Esophagus muscularis mucosa (tissue), 4 donors: ENCODE results near the gene VDR. TPM values are rescaled to one million over a fixed set of nuclear protein-coding genes. Genes with fewer than 3 reads are reported as not detected.

ENCODE experiments used
- DNase-seq: peaks from one replicate; pipeline ENCODE4 v3.0.0-alpha.2; 2017; ENCODE audit errors: extremely low spot score
- H3K27ac ChIP-seq, 4 donors: fragments of 200-600 bp; sonication (generic); replicated peaks in 1 of 4; 1 replicate in 3 of 4; 2 replicates in 1 of 4; pipeline ENCODE4 v1.5.1; 2016 to 2019; ENCODE audit warnings: mild to moderate bottlenecking in 1 of 4
- H3K27me3 ChIP-seq, 4 donors: fragments of 200-600 bp; sonication (generic); one replicate each; pipeline versions ENCODE4 v1.5.1 to v1.6.0; 2016 to 2019
- H3K36me3 ChIP-seq, 4 donors: fragments of 200-600 bp; sonication (generic); one replicate each; pipeline ENCODE4 v1.5.1; 2016 to 2019
- H3K4me1 ChIP-seq, 4 donors: fragments of 200-600 bp; sonication (generic); one replicate each; pipeline ENCODE4 v1.5.1; 2016 to 2019
- H3K4me3 ChIP-seq, 4 donors: fragments of 200-600 bp; sonication (generic); 1 replicate in 2 of 4; 2 replicates in 2 of 4; pipeline ENCODE4 v1.5.1; 2016 to 2019; ENCODE audit warnings: mild to moderate bottlenecking in 4 of 4, moderate library complexity in 1 of 4
- H3K9me3 ChIP-seq, 4 donors: fragments of 200-600 bp; sonication (generic); 1 replicate in 3 of 4; 2 replicates in 1 of 4; pipeline ENCODE4 v1.5.1; 2016 to 2019
- EP300 ChIP-seq: sonication (generic); formaldehyde crosslinking; IDR thresholded peaks from one replicate; pipeline ENCODE4 v1.6.1; 2017; ENCODE audit warnings: antibody characterized with exemption
- POLR2A ChIP-seq: fragments of 450-650 bp; IDR thresholded peaks from one replicate; pipeline ENCODE4 v1.6.1; 2017; ENCODE audit warnings: antibody characterized with exemption, moderate library complexity, mild to moderate bottlenecking, low read depth
- POLR2AphosphoS5 ChIP-seq, 2 donors: sonication (generic); formaldehyde crosslinking; IDR thresholded peaks; one replicate each; pipeline ENCODE4 v1.6.1; 2017; ENCODE audit warnings: antibody characterized with exemption in 2 of 2
- WGBS: methylation state at CpG from one replicate; pipeline ENCODE4 v1.1.5; 2018; 5-methylcytosine and 5-hydroxymethylcytosine counted together
- intact Hi-C: fragments of 100-400 bp; cut with DNase I; formaldehyde crosslinking; loops from one replicate; pipeline ENCODE4 v1.15.1; 2023
- total RNA-seq, 4 donors: library from RNA; depleted of rRNA; stranded (reverse); fragments of >200 nt; gene quantifications; one replicate each; pipeline versions ENCODE4 v1.1.0 to v1.2.1, GENCODE V29; 2016
- TF ChIP-seq, protein P1 (sequence below), 3 experiments: fragments of 200-600 bp in 2 of 3; fragments of 450-650 bp in 1 of 3; sonication (generic) in 2 of 3; IDR thresholded peaks; one replicate each; pipeline ENCODE4 v1.5.1; 2017 to 2019; ENCODE audit warnings: antibody characterized with exemption in 3 of 3, mild to moderate bottlenecking in 2 of 3, moderate library complexity in 1 of 3

VDR gene
- total RNA-seq, 4 donors from 2014 or later = 0.42 to 2.8 (median 2.1) TPM

DNA sequence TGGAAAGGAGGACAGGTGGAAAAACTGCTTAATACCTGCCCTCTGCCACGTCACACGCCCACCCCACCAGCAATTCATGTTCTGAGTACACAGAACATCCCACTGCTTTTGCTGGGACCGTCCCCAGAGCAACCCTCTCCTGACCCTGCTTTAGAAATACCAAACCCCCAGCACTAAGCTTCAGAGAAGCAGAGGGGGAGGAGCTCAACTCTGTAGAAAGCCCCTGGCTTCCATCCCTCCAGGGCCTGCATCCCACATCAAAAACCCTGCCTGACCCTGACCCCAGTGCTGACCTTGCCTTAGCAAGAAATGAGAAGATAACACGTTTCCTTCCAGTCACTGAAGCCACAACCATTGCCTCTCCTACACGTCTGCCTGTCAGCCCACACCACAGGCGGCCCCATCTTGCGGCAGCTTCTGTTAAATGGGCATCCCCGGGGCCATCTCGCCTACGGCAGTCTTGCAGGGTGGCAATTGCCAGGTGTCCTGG, 19.7 kb downstream of the VDR start:
- intact Hi-C loops = no loop called here
- Histone ChIP-seq H3K36me3 (no peaks in the 10 kb centered on the region), H3K9me3 (no peaks in the 10 kb centered on the region), H3K27me3 (no peaks in the 10 kb centered on the region), H3K4me1 (peaks cover 6 to 9% (median 7%) of the 10 kb centered on the region in 4 donors), H3K27ac (no peak overlapping the region), H3K4me3 (no peak overlapping the region)
- no peak for TF ChIP-seq POLR2AphosphoS5 (IDR thresholded peaks at IDR 0.05)
- TF ChIP-seq EP300 = no peak
- DNase-seq = no peak
- 88% methylated on average over 7 of the region's 10 CpGs for WGBS

DNA sequence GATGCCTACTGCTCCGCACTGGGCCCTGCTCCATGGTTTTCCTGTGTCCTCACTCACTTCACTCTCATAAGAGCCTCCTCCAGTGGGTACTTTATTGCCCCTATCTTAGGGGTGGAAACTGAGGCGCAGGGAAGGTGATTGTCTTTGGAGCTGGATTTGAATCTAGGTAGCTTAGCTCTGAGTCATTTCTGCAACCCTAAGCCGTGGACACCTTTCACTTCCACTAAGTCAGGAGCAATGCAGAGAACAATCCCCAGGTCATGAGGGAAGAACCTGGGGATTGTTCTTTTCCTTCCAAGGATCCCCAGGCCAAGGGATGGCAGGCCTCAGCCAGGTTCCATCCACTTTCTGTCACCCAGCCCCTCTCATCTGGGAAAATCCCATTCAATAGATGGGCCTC, 20.3 kb downstream of the VDR start:
- TF ChIP-seq, protein P1, sequence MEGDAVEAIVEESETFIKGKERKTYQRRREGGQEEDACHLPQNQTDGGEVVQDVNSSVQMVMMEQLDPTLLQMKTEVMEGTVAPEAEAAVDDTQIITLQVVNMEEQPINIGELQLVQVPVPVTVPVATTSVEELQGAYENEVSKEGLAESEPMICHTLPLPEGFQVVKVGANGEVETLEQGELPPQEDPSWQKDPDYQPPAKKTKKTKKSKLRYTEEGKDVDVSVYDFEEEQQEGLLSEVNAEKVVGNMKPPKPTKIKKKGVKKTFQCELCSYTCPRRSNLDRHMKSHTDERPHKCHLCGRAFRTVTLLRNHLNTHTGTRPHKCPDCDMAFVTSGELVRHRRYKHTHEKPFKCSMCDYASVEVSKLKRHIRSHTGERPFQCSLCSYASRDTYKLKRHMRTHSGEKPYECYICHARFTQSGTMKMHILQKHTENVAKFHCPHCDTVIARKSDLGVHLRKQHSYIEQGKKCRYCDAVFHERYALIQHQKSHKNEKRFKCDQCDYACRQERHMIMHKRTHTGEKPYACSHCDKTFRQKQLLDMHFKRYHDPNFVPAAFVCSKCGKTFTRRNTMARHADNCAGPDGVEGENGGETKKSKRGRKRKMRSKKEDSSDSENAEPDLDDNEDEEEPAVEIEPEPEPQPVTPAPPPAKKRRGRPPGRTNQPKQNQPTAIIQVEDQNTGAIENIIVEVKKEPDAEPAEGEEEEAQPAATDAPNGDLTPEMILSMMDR (IDR thresholded peaks at IDR 0.05) = no peak
- TF ChIP-seq EP300 (no peak), POLR2A (no peak), POLR2AphosphoS5 (IDR thresholded peaks at IDR 0.05) (no peak)
- H3K4me3 ChIP-seq = no peak overlapping the region
- no peak overlapping the region for H3K27ac ChIP-seq
- no peaks in the 10 kb centered on the region for H3K36me3 ChIP-seq
- 42% methylated on average over 2 of the region's 3 CpGs for WGBS
- H3K4me1 ChIP-seq = peaks cover 6 to 9% (median 7%) of the 10 kb centered on the region in 4 donors
- no peak for DNase-seq
- intact Hi-C loops = no loop called here
- no peaks in the 10 kb centered on the region for H3K27me3 ChIP-seq
- no peaks in the 10 kb centered on the region for H3K9me3 ChIP-seq

DNA sequence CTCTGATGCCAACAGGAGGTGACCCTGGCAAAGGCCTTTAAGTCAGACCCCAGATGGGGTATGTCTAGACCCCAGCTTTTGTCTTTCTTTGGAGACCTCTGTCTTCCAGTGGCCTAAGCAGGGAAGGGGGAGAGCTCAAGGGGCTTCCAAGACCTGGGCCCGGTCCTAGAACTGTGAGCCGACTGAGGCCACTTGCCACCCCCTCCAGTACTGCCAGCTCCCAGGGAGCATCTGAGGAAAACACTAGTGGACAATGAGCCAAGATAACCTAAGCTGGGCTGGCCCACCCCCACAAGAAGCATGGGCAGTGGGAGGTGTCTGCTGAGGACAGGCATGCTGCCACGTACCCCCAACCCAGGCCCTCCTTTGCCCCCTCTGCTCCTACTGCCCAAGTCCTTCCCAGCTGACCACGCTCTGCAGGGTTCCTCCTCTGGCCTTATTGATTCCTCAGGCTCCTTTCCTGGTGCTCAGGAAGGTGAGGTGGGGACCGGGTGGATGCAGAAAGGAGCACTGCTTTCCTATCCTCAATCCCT, 21.1 kb downstream of the VDR start:
- no peak overlapping the region for H3K27ac ChIP-seq
- H3K4me3 ChIP-seq = no peak overlapping the region
- intact Hi-C loops = no loop called here
- no peak for DNase-seq
- H3K27me3 ChIP-seq = no peaks in the 10 kb centered on the region
- H3K9me3 ChIP-seq = no peaks in the 10 kb centered on the region
- 93% methylated on average over 5 of the region's 5 CpGs for WGBS
- H3K36me3 ChIP-seq = no peaks in the 10 kb centered on the region
- TF ChIP-seq EP300 (no peak), POLR2AphosphoS5 (IDR thresholded peaks at IDR 0.05) (no peak), POLR2A (no peak)
- TF ChIP-seq, protein P1 (IDR thresholded peaks at IDR 0.05) = no peak
- H3K4me1 ChIP-seq = peaks cover 6 to 9% (median 7%) of the 10 kb centered on the region in 4 donors

DNA sequence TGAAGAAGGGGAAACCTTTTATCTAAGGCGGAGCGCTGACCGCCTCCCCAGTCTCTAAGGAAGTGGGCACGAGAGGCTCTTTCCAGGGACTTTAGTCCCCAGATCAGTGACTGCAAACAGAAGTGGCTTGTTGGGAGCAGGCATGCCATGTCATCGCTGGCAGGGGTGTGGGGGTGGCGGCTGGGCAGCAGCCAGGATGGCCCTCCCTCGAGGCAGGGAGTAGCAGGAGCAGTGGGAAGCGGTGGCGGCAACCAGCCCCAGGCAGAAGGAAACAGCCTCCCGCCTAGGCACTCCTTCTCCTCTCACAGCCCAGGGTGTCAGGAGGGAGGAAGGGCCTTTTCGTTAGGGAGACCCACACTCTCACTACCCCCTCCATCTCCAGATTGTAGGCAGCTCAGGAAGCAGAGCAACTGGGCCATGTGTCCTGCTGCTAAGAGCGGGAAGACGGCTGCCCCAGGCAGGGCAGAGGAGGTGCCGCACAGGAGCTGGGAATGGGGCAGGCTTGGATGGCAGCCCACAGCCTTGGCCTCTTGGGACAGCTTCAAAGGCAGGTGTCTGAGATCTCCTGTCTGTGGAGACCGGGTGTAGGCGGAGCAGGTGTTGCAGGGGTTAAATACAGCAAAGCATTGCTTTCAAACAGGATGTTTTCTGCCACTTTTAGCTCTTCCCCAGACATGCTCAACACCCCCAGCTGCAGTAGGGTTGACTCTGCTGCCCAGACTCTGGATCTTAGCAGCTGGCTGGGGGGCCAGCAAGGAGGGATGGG, 21.8 kb downstream of the VDR start:
- no peaks in the 10 kb centered on the region for H3K27me3 ChIP-seq
- no peak for DNase-seq
- TF ChIP-seq EP300 = no peak
- TF ChIP-seq, protein P1 (IDR thresholded peaks at IDR 0.05) = no peak
- intact Hi-C loops = no loop called here
- no peak overlapping the region for H3K4me3 ChIP-seq
- H3K36me3 ChIP-seq = no peaks in the 10 kb centered on the region
- H3K27ac ChIP-seq = no peak overlapping the region
- 68% methylated on average over 16 of the region's 16 CpGs for WGBS
- no peaks in the 10 kb centered on the region for H3K9me3 ChIP-seq
- peaks cover 6 to 9% (median 7%) of the 10 kb centered on the region in 4 donors for H3K4me1 ChIP-seq

DNA sequence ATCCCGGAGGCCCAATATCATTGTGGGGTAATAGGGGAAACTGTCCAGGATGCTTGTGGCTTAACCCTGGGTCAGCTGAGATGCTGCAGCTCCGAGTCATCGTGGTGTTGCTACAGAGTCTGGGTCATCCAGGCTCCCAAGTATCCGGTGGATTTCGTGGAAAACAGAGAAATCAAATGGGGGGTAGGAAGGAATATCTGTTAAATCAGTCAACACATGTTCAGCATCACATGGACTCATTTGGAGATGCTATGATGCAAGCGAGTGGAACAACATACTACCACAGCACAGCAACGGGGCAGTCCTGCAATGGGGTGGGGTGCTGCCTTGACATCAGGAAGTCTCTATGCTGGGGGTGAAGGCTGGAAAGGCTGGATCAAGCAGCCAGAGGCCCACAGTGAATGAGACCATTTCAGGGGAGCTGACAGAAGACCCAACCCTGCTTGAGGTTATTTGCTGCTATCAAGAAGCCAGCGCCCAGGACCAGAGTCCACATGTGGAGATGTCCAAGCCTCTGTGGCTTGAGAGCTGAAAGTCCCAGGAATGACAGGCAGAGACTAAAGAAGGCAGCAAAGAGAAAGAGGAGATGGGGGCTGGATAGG, 22.9 kb downstream of the VDR start:
- H3K4me1 ChIP-seq = peaks cover 6 to 9% (median 7%) of the 10 kb centered on the region in 4 donors
- intact Hi-C loops = no loop called here
- DNase-seq = no peak
- no peaks in the 10 kb centered on the region for H3K9me3 ChIP-seq
- no peak overlapping the region for H3K27ac ChIP-seq
- H3K36me3 ChIP-seq = no peaks in the 10 kb centered on the region
- no peaks in the 10 kb centered on the region for H3K27me3 ChIP-seq
- H3K4me3 ChIP-seq = no peak overlapping the region
- 74% methylated on average over 8 of the region's 8 CpGs for WGBS
- TF ChIP-seq POLR2A (no peak), POLR2AphosphoS5 (IDR thresholded peaks at IDR 0.05) (peak in 1 of 2 donors; percentile 22), EP300 (no peak)
- TF ChIP-seq, protein P1 (IDR thresholded peaks at IDR 0.05) = no peak
